H1 (cell line): Measurements from ENCODE around the gene RAP1B. TPM values are rescaled to one million over a fixed set of nuclear protein-coding genes. Genes with fewer than 3 reads are reported as not detected.

Source experiments
- CHD1 ChIP-seq: IDR thresholded peaks from 2 replicates; pipeline ENCODE4 v1.6.1; 2012; ENCODE audit warnings: low read depth, low read length, improper control_type of control experiment
- JUND ChIP-seq: IDR thresholded peaks from 2 replicates; pipeline ENCODE4 v1.6.1; 2011; ENCODE audit warnings: mild to moderate bottlenecking, improper control_type of control experiment, low read length
- SP4 ChIP-seq: IDR thresholded peaks from 2 replicates; pipeline ENCODE4 v1.6.1; 2012; ENCODE audit warnings: low read length, inconsistent platforms
- polyA plus RNA-seq, 7 experiments: library from polyadenylated mRNA; depleted of rRNA in 3 of 7; stranded (reverse) in 5 of 7; unstranded in 2 of 7; fragments of >200 nt in 5 of 7; fragments of 200-250 nt in 2 of 7; gene quantifications; 1 replicate in 5 of 7; 2 replicates in 1 of 7; 4 replicates in 1 of 7; pipeline versions ENCODE4 v1.2.1 to v1.2.3, GENCODE V29; 2011 to 2013; ENCODE audit warnings: missing spikeins in 2 of 7, mixed read lengths in 2 of 7
- total RNA-seq: library from RNA; stranded (reverse); fragmentation: NEBNext Ultra II Directional; extraction: Animal tissue kit (Norgen Biotek cat#: 25700); gene quantifications from 2 replicates; pipeline ENCODE4 v1.2.1, GENCODE V29; 2021
- TF ChIP-seq, protein P1 (sequence below): fragments of 300-600 bp; sonication (generic); IDR thresholded peaks from 2 replicates; pipeline ENCODE4 v1.7.1; 2012; ENCODE audit warnings: low read length, moderate library complexity, mild to moderate bottlenecking, inconsistent platforms; ENCODE audit not compliant: insufficient replicate concordance
- TF ChIP-seq, protein P2 (sequence below): IDR thresholded peaks from 2 replicates; pipeline ENCODE4 v1.6.1; 2011; ENCODE audit warnings: low read depth, mild to moderate bottlenecking, low read length; ENCODE audit not compliant: insufficient read depth

The RAP1B gene
- total and polyA plus RNA-seq, 2 of the 8 experiments (the other 6 are each of a cell fraction or from before 2014, with no cell fraction given): 61.4 to 112 TPM

DNA sequence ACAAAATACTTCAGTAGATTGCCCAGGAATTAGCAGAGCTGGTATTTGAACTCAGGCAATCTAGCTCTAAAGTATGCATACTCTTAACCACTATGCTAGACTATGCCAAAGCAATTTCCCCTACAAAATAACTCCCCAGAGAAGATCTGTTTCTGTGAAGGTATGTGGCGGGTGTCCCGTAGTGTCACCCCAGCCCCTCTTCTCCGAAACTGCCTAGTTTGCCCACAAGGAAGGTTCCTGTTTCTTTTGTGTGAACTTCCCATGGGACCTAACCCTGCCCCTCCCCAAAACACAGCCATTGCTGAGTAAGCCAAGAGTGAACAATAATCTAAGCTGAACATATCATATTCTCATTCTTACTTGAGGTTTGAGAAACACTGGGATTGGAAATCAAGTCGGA, 15.5 kb upstream of the RAP1B start (continued):
- TF ChIP-seq, protein P1, sequence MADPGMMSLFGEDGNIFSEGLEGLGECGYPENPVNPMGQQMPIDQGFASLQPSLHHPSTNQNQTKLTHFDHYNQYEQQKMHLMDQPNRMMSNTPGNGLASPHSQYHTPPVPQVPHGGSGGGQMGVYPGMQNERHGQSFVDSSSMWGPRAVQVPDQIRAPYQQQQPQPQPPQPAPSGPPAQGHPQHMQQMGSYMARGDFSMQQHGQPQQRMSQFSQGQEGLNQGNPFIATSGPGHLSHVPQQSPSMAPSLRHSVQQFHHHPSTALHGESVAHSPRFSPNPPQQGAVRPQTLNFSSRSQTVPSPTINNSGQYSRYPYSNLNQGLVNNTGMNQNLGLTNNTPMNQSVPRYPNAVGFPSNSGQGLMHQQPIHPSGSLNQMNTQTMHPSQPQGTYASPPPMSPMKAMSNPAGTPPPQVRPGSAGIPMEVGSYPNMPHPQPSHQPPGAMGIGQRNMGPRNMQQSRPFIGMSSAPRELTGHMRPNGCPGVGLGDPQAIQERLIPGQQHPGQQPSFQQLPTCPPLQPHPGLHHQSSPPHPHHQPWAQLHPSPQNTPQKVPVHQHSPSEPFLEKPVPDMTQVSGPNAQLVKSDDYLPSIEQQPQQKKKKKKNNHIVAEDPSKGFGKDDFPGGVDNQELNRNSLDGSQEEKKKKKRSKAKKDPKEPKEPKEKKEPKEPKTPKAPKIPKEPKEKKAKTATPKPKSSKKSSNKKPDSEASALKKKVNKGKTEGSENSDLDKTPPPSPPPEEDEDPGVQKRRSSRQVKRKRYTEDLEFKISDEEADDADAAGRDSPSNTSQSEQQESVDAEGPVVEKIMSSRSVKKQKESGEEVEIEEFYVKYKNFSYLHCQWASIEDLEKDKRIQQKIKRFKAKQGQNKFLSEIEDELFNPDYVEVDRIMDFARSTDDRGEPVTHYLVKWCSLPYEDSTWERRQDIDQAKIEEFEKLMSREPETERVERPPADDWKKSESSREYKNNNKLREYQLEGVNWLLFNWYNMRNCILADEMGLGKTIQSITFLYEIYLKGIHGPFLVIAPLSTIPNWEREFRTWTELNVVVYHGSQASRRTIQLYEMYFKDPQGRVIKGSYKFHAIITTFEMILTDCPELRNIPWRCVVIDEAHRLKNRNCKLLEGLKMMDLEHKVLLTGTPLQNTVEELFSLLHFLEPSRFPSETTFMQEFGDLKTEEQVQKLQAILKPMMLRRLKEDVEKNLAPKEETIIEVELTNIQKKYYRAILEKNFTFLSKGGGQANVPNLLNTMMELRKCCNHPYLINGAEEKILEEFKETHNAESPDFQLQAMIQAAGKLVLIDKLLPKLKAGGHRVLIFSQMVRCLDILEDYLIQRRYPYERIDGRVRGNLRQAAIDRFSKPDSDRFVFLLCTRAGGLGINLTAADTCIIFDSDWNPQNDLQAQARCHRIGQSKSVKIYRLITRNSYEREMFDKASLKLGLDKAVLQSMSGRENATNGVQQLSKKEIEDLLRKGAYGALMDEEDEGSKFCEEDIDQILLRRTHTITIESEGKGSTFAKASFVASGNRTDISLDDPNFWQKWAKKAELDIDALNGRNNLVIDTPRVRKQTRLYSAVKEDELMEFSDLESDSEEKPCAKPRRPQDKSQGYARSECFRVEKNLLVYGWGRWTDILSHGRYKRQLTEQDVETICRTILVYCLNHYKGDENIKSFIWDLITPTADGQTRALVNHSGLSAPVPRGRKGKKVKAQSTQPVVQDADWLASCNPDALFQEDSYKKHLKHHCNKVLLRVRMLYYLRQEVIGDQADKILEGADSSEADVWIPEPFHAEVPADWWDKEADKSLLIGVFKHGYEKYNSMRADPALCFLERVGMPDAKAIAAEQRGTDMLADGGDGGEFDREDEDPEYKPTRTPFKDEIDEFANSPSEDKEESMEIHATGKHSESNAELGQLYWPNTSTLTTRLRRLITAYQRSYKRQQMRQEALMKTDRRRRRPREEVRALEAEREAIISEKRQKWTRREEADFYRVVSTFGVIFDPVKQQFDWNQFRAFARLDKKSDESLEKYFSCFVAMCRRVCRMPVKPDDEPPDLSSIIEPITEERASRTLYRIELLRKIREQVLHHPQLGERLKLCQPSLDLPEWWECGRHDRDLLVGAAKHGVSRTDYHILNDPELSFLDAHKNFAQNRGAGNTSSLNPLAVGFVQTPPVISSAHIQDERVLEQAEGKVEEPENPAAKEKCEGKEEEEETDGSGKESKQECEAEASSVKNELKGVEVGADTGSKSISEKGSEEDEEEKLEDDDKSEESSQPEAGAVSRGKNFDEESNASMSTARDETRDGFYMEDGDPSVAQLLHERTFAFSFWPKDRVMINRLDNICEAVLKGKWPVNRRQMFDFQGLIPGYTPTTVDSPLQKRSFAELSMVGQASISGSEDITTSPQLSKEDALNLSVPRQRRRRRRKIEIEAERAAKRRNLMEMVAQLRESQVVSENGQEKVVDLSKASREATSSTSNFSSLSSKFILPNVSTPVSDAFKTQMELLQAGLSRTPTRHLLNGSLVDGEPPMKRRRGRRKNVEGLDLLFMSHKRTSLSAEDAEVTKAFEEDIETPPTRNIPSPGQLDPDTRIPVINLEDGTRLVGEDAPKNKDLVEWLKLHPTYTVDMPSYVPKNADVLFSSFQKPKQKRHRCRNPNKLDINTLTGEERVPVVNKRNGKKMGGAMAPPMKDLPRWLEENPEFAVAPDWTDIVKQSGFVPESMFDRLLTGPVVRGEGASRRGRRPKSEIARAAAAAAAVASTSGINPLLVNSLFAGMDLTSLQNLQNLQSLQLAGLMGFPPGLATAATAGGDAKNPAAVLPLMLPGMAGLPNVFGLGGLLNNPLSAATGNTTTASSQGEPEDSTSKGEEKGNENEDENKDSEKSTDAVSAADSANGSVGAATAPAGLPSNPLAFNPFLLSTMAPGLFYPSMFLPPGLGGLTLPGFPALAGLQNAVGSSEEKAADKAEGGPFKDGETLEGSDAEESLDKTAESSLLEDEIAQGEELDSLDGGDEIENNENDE: no peak
- TF ChIP-seq, protein P2, sequence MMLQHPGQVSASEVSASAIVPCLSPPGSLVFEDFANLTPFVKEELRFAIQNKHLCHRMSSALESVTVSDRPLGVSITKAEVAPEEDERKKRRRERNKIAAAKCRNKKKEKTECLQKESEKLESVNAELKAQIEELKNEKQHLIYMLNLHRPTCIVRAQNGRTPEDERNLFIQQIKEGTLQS: no peak
- no peak for TF ChIP-seq CHD1
- no peak for TF ChIP-seq JUND
- TF ChIP-seq SP4: no peak
